Putamen (tissue), 1 donor: ENCODE results near the gene STUM.
A peak's percentile ranks its signal among the peaks of the same experiment; 100 is the strongest.

Experiments used
- DNase-seq: peaks from one replicate; pipeline ENCODE4 v3.0.0-alpha.2; 2016; ENCODE audit warnings: low spot score

STUM gene

GRCh38 chr1:226533220-226533619 lies 15.3 kb upstream of the STUM start:
- no peak for DNase-seq

GRCh38 chr1:226534098-226534497 lies 14.5 kb upstream of the STUM start:
- DNase-seq: no peak

DNA sequence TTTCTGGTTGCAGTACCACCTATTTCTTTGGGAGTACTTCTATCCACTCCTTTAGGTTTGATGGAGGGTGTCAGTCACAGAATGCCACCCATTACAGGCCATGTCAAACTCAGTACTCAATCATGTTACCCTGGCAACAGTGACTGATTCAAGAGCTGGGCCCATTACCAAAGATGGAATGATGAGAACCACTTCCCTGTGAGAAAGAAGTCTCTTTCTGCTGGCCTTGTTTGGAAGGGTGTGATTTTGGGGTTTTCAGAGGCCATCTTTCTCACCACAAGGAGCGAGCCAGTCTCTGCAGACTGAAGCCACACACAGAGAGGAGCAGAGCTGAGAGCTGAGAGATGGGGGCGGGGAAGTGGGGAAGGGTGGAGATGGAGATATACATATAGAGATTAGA lies 13.9 kb upstream of the STUM start:
- DNase-seq: no peak

DNA sequence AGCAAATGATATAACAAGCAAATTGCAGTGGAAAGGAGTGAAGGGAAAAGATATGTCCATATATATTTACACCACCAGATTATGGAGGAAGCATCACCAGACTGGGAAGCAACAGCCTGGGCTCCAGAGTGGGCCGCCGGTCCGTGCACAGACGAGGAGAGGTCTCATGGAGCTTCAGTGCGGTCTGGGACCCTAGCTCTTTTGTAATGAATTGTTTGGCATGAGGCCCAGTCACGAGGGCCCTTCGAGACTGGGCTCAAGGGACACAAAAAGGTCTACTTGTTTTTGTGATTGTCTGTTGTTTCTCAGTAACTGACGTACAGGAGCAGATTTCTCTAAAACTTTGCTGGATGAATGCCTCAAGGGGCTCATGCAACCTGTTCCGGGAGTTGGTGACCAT lies 12.9 kb upstream of the STUM start:
- no peak for DNase-seq

DNA sequence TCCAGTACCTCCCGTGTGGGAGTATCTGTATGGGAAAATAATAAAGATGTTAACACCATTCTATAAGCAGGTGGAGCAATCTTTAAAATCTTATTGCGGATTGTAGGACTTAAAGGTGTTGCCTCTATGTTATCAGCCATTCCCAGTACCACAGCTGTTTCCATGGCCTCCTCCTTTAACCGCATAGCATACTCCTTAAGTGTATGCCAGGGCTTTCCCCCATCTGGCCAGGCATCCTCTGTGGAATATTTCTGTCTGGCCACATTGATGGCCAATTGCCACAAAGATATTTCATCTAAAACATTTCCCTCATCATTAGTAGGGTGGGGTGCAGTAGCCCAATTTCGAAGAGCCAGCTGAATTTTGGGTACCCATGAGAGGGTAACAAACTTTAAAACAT lies 7.3 kb upstream of the STUM start:
- DNase-seq: no peak

GRCh38 chr1:226541631-226542622 lies 6.6 kb upstream of the STUM start:
- DNase-seq: no peak

GRCh38 chr1:226542623-226543103 lies 5.9 kb upstream of the STUM start:
- no peak for DNase-seq

- DNase-seq: no peak
Measured at GRCh38 chr1:226545836-226546596, 2.5 kb upstream of the STUM start.

DNA sequence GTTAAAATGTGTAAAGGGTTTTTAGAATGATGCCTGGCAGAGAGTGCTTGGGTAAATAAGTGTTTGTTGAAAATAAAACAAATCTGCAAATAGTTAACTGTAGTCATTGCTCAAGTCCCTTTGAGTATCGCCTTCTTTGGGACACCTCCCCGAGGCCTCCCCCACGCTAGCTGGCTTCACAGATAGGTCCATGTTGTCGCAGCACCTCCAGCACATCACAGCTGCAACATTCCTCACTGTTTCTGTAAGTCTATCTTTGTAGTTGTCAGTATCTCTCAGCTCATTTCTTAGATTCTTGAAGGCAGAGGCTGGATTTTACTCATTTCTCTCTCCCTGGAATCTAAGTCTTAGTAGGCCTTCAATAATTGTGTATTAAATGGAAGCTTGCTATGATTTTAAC lies 1.6 kb upstream of the STUM start:
- no peak for DNase-seq

- peak; percentile 82 for DNase-seq
Measured at GRCh38 chr1:226547754-226548191, 791 bp upstream of the STUM start.

DNA sequence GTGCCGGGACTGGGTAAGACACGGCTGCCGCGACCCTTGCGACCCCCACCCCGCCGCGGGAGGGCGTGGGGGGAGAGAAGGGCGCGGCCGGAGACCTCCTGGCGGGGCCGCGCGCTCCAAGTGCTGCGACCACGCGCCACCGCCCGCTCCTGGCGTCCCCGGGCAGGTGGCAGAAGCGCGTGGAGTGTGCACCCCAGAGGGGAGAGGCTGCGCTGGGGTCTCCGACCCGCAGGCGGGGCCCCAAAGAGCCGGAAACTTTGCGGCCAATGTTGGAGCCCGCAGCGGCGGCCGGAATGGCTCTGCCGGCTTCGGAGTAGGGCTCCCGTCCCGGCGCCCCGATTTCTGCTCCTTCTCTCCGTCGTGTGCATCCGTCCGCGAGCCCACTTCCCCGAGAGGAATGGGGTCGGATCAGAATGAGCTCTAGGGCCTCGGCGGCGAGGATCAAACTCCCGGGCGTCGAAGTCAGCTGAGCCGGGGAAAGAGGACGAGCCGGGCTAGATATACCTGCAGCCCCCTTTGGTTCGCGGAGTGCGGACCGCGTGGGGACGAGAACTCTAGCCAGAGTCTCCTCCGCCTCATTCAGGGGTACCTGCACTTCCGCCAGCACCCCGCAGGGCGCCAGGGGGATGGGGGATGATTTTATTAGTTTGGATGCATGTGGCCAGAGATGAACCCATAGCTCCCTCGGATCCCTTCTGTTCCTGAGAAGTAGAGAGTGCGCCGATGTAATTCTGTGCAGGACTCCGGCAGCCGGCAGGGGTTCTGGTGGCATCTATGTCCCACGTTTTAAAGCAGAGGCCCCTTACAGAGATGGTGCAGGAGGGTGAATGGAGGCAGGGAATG lies 751 bp downstream of the STUM start:
- DNase-seq: no peak

DNA sequence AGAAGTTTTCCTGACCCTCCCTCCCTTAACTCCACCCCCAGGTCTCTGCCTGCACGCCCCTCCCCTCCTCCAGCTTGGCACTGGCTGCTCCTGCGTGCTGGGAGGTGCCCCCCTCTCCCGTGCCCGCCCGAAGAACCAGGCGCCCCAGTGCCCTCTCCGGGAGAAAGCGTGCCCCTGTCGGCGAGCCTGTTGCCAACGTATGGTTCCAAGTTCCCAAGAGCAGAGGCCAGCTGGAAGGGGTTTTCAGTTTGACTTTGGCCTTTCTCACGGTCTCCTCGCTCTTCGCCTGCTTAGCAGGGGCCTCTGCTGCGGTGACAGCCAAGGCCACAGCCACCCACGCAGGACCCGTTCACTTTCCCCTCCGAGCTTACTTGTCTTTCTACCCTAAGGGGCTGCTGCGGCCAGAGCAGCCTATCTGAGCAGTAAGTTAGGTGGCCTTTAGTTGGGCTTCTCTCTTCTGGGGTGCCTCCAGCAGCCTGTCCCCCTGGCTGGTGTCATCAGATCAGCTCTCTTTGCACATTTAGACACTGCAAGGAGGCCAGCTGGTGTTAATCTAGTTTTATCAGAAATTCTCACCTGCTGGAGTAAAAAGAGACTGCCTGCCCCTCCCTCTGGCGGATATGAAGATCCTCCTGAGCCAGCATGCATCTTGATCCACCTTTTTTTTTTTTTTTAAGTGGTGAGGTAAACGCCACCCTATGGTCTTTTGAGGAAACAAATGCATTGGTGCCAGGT lies 1.5 kb downstream of the STUM start:
- peak; percentile 69 for DNase-seq

DNA sequence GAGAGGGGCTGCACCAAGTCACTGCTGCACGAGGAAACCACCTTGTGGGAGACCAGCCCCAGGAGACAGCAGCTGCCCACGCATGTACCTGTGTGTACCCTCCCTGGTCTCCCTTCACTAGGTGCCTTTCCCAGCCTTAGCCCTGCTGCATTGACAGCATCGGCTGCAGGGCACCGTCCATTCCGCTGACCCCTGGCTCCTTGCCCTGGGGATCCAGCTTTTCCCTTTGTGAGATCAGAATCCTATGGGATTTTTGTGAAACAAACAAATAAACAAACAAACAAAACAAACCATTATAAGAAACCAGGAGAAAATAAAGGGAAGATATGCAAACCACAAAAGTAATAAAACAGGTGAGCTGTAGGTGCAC lies 2.1 kb downstream of the STUM start:
- no peak for DNase-seq

GRCh38 chr1:226551299-226551698 lies 2.7 kb downstream of the STUM start:
- DNase-seq: no peak

DNA sequence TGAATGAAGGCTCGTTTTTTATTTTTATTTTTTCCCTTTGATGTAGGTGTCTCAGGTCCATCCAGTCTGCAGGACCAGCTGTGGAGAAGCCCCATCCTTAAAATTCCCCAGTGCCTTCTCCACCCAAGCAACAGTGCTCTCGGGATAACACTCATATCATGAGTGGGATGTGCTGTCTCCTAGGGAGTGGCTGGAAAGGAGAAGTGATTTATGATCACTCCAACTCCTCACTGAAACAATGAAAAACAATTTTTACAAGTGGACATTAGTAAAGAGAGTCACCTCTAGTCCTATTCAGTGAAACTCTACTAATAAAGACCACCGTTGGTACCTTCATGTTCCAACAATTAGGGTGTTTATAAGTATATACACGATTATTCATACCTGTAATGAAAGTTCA lies 3.5 kb downstream of the STUM start:
- DNase-seq: no peak

- no peak for DNase-seq
Measured at GRCh38 chr1:226553266-226553923, 4.8 kb downstream of the STUM start.

DNA sequence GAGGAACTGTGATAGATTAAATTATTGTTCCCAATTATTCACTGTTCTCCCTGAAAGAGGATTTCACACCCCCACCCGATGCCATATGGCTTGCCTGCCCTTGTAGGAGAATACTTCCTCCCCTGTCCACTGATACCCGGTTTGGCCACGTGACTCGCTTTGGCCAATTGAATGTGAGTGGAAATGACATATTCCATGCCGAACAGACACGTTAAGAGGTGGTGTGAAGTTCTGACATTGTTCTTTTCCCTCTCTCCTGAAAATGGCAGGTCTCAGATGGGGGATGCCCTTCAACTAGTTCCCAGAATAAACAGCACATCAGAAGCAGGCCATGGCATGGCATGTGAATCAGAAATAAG lies 5.3 kb downstream of the STUM start:
- DNase-seq: no peak

- no peak for DNase-seq
Measured at GRCh38 chr1:226555092-226555491, 6.5 kb downstream of the STUM start.

- DNase-seq: no peak
Measured at GRCh38 chr1:226557424-226557823, 8.9 kb downstream of the STUM start.

DNA sequence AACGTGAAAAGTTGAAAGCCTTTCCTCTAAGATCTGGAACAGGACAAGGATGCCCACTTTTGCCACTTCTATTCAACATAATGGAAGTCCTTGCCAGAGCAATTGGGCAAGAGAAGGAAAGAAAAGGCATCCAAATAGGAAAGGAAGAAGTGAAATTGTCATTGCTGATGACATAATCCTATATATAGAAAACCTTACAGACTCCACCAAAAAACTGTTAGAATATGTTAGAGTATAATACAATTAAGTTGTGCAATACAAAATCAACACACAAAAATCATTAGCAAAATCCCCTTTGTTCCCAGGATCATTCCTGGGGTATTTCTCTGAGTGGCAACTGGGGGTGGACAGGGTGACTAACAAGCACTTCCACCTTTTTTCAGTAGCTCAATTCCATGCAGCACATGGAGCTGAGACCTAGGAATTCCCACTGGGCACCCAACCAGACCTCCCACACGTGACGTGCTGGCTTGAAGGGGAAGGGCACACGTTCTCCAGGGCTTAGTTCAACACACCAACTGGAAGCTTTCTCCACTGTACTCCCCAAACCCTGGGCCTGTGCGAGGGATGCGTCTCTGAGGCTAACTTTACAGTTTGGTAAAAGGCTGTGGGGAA lies 9.6 kb downstream of the STUM start:
- no peak for DNase-seq
